NB4 (cell line): ENCODE data around the gene TENT4B.

Experiments used
- DNase-seq: peaks from one replicate; pipeline ENCODE4 v3.0.0; 2010; ENCODE audit warnings: low read depth
- H3K4me3 ChIP-seq: one replicate; pipeline ENCODE4 v1.5.1; 2011; ENCODE audit warnings: mild to moderate bottlenecking, low read depth, low read length, moderate library complexity
- CTCF ChIP-seq: IDR thresholded peaks from one replicate; pipeline ENCODE4 v1.5.1; 2012; ENCODE audit warnings: low read depth, low read length
- MYC ChIP-seq: IDR thresholded peaks from 2 replicates; pipeline ENCODE4 v1.6.1; 2011; ENCODE audit warnings: low read depth, low read length
- POLR2A ChIP-seq: IDR thresholded peaks from 2 replicates; pipeline ENCODE4 v1.6.1; 2011; ENCODE audit warnings: mild to moderate bottlenecking; ENCODE audit not compliant: insufficient read length; ENCODE audit errors: extremely low read depth
- TF ChIP-seq, protein P1 (sequence below): IDR thresholded peaks from 2 replicates; pipeline ENCODE4 v1.6.1; 2011; ENCODE audit warnings: low read depth, low read length

The TENT4B gene

DNA sequence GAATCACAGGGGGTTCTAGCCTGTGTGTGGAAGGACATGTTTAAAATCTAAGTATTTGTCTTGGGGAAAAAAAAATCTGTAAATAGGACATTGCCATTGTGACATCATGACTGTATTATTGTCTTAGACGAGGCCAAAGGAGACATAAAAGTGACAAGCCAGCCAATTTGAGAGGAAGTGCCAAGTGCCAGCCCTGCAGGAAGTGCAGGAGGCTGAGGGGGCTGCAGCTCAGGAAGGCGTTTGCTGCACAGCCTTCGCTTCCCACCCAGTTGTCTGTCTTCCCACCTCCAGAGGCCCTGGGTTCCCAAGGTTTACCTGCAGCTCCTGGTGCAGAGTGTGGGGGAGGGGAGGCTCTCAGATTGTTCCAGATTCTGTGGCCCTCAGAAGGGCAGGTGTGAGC is 114.5 kb downstream of the TENT4B start:
- TF ChIP-seq, protein P1, sequence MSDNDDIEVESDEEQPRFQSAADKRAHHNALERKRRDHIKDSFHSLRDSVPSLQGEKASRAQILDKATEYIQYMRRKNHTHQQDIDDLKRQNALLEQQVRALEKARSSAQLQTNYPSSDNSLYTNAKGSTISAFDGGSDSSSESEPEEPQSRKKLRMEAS = 0 out of 2 replicates have a peak, but pooled peaks have one; percentile 3
- no peak for TF ChIP-seq MYC
- DNase-seq = peak; percentile 73
- H3K4me3 ChIP-seq = peak overlapping the region; percentile 36

GRCh38 chr16:50268352-50268751 is 115.2 kb downstream of the TENT4B start:
- DNase-seq = no peak
- H3K4me3 ChIP-seq = no peak overlapping the region
- TF ChIP-seq CTCF (no peak), MYC (no peak), POLR2A (no peak)
- TF ChIP-seq, protein P1 = no peak

DNA sequence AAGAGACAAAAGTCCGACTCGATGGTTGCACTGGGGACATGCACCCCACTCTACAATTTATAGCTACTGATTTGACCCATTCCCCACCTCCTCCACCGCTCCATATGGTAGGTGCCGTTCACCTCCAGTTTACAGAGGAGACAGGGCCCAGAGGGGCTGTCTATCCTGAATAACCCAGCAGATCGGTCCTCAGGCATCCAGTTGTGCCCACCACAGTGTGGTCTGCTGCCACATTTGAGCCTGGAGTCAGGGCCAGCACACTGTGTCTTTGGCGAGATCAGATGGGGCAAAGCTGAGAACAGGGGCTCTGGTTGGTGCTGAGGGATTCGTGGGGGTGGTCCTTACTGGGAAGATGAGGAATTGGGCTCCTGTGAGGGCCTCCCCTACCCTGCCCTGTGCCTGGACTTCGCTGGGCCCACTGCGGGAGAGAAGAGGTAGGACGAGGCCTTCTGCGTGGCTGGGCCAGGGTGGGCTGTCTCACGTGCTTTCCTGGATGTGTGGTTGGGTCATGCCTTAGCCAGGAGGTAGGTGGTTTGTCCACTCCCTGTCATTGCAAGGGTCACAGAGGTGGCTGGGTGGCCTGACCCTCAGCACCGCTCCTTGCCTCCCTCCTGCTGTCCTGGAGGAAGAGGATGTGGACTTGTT is 116.1 kb downstream of the TENT4B start:
- DNase-seq = no peak
- H3K4me3 ChIP-seq = no peak overlapping the region
- TF ChIP-seq MYC (no peak), CTCF (no peak), POLR2A (no peak)
- TF ChIP-seq, protein P1 = no peak

- H3K4me3 ChIP-seq = no peak overlapping the region
- no peak for DNase-seq
- TF ChIP-seq MYC (no peak), POLR2A (no peak), CTCF (no peak)
- TF ChIP-seq, protein P1 = no peak
These were observed 116.8 kb downstream of the TENT4B start for GRCh38 chr16:50269769-50270509.

GRCh38 chr16:50270510-50271147 is 117.5 kb downstream of the TENT4B start:
- DNase-seq = peak; percentile 57
- TF ChIP-seq POLR2A (no peak), MYC (no peak), CTCF (no peak)
- TF ChIP-seq, protein P1 = no peak
- H3K4me3 ChIP-seq = no peak overlapping the region

- no peak overlapping the region for H3K4me3 ChIP-seq
- DNase-seq = no peak
- TF ChIP-seq CTCF (no peak), MYC (no peak), POLR2A (no peak)
- TF ChIP-seq, protein P1 = no peak
These were observed 118.3 kb downstream of the TENT4B start for GRCh38 chr16:50271148-50272041.
